ENCODE results near the gene SPATA31D3.
"Not testable (repeated sequence)": the region's sequence is repeated elsewhere in the genome, so short reads cannot be mapped to it uniquely, and the experiment has no call there.

SPATA31D3 gene

GRCh38 chr9:81980568-81980967, 37.3 kb downstream of the SPATA31D3 start:
- no peak for FAIRE-seq

DNA sequence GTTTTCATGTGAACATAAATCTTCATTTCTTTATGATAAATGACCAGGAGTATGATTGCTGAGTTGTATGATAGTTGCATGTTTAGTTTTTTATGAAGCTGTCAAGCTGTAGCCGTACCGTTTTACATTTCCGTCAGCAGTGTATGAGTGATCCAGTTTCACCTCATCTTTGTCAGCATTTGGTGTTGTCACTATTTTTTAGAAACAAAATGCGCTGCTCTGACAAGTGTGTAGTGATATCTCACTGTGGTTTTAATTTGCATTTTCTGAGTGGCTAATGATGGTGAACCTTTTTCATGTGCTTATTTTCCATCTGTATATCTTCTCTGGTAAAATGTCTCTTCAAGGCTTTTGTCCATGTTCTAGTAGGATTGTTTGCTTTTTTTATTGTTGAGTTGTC, 38.6 kb downstream of the SPATA31D3 start:
- FAIRE-seq = no peak

GRCh38 chr9:81984928-81985327, 41.6 kb downstream of the SPATA31D3 start:
- no peak for FAIRE-seq

GRCh38 chr9:81986051-81986450, 42.8 kb downstream of the SPATA31D3 start:
- FAIRE-seq = no peak

DNA sequence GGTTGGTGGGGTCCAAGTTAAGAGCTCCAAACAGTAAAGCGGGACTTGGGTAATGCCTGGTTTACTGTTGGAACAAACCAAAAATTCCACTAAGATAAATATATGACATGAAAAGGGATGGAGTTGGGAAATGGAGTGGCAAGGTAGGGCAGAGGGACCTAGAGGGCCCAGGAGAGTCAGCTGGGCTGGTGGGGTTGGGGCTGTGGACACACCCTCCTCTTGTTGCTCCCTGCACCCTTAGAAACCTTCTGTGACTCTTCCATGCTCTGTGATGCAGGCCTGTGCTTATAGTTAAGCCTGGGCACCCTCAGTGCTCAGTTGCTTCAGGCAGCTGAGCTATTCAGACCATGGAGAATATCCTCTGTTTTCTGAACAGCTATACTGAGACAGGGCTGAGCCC, 45.2 kb downstream of the SPATA31D3 start, which contains the start of gene SPATA31D1:
Gene SPATA31D1, plus strand, starts transcription at position 301 of the 400 bp plus-strand sequence. Its CDS starts 47 bp downstream, at position 348.
- FAIRE-seq = not testable (repeated sequence)

DNA sequence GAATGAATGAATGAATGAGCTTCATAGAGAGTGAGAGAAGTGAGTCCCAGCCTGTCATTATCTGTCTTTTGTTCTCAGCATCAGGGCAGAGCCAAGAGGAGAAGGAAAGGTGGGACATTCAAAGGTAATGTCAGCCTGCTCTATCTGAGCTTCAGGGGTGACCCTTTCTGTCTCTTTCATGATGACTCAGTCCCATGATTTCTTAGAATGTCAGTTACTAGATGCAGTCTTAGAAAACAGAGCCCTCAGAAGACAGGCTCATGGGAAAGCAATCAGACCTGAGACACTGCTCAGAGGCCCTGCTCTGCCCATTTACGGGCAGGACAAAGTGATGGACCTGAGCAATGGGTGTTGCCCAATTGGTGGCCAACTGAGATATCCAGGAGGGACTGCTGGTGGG, 46.4 kb downstream of the SPATA31D3 start:
- FAIRE-seq = no peak

DNA sequence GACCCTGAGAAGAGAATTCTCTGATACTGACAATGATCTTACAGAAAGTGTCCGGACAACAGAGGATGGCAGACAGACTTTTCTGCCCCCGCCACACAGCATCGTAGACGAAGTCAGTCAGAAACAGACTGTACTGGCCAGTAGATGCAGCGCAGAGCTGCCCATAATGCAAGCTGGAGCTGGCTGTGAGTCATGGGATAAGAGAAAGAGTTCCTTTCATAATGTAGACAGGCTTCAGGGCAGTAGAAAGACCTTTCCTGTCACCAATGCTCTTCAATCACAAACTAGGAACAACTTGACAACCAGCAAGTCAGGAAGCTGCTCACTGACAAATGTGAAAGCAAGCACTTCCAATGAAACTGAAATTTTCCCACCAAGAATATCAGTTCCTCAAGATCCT, 50.4 kb downstream of the SPATA31D3 start:
- FAIRE-seq = no peak

Measured in G401.6 (cell line).